ENCODE data around the gene LDLRAP1.

Gene LDLRAP1

DNA sequence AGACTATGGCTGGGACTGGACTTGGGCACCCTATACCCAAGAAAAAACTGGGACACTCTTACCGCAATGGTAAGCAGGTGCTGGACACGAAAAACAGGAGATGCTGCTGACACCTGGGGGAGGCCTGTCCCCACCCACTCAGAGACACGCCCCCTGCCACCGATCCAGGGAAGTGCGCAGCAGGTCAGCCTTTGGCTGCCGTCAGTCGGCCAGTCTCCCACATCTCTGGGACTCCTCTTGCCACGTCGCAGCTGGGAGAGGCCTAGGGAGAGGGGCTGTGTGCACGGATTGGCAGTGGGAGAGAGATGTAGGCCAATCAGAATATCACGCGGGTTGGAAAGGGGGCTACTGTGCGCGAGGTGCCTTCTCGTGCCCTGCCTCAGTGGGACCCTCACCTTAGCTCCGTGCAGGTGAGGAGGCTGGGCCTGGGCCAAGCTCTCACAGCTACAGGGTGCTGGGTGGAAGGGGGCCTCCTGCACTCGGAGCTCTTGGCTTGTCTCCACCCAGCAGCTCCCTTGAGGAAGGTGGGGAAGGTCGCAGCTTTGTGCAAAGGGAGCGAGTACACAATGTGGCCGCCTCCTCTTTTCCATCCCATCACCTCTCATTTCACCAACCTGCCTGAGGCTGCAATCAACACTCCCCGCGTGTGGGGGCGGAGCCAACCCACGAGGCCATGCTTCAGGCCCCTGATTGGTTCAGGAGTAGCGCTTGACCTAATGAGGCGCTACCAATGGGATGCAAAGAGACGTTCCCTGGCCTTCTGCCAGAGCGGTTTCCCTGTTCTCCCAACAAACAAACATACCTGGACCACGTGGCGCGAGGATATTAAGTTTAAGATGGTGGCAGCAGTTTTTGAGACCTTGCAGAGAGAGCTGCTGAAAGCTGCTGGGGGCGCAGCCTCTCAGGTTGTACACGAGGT is 25.7 kb upstream of the LDLRAP1 start:
- no peak overlapping the region for H3K27ac Mint-ChIP-seq
- H3K27me3 Mint-ChIP-seq: no peaks in the 10 kb centered on the region
- no peaks in the 10 kb centered on the region for H3K9me3 Mint-ChIP-seq
- no peaks in the 10 kb centered on the region for H3K36me3 Mint-ChIP-seq
- no peak overlapping the region for H3K4me3 Mint-ChIP-seq
- H3K4me1 Mint-ChIP-seq: peaks cover 10% of the 10 kb centered on the region

- no peaks in the 10 kb centered on the region for H3K9me3 Mint-ChIP-seq
- no peaks in the 10 kb centered on the region for H3K36me3 Mint-ChIP-seq
- no peak overlapping the region for H3K27ac Mint-ChIP-seq
- peaks cover 10% of the 10 kb centered on the region for H3K4me1 Mint-ChIP-seq
- H3K4me3 Mint-ChIP-seq: no peak overlapping the region
- H3K27me3 Mint-ChIP-seq: no peaks in the 10 kb centered on the region
Observed at GRCh38 chr1:25519624-25520023, 23.8 kb upstream of the LDLRAP1 start.

DNA sequence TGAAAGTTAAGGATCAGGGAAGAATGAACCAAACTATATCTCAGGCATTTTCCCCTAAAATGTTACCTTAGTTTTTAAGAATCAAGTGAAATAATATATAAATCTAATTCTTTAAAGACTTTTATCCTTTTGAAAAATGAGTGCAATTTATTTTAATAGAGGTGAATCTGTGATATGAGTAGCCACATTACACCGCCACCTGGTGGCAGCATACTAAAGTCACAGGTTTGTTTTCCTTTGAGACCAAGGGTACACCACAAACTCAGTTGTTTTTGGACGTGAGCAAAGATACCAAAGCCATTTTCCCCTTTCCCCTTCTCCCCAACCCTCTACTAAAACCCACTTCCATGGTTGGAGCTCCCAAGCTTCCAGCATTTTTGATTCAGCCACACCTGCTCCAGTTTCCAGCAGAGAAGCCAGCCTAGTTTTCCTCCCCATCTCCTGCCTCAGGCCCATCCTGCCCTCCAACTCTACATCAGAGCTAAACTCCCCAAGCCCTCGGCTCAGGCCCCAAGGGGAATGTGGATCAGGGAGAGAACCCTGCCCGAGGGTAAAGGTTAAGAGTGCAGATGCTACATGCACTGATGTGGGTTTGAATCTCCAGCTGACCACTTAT is 22.9 kb upstream of the LDLRAP1 start:
- Mint-ChIP-seq H3K4me1 (peaks cover 13% of the 10 kb centered on the region), H3K4me3 (no peak overlapping the region), H3K27ac (no peak overlapping the region), H3K9me3 (no peaks in the 10 kb centered on the region), H3K27me3 (no peaks in the 10 kb centered on the region), H3K36me3 (no peaks in the 10 kb centered on the region)

- Mint-ChIP-seq H3K4me3 (no peak overlapping the region), H3K36me3 (no peaks in the 10 kb centered on the region), H3K4me1 (peaks cover 13% of the 10 kb centered on the region), H3K27me3 (no peaks in the 10 kb centered on the region), H3K9me3 (no peaks in the 10 kb centered on the region), H3K27ac (no peak overlapping the region)
Observed at GRCh38 chr1:25522031-25522655, 21.3 kb upstream of the LDLRAP1 start.

DNA sequence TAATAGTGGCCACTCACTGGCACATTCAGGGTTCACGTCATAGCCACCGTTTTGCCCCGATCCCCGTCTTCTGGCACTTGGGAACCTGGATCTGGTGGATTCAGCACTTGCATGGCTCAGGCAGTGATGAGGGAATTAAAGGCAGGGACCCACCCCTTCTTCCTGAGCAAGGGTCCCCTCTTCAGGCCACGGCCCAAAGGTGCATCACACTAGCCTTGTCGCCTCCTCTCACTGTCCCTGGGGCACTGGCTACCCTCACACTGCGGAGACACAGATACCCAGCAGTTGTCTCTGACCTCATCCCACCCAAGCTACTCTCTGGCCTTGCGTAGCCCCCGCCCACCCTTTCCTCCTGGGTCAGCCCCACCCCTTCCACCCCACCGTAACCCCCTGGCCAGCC is 19.9 kb upstream of the LDLRAP1 start:
- no peak overlapping the region for H3K4me3 Mint-ChIP-seq
- H3K4me1 Mint-ChIP-seq: peaks cover 13% of the 10 kb centered on the region
- no peaks in the 10 kb centered on the region for H3K9me3 Mint-ChIP-seq
- no peaks in the 10 kb centered on the region for H3K27me3 Mint-ChIP-seq
- no peak overlapping the region for H3K27ac Mint-ChIP-seq
- H3K36me3 Mint-ChIP-seq: no peaks in the 10 kb centered on the region

- Mint-ChIP-seq H3K27ac (no peak overlapping the region), H3K4me3 (no peak overlapping the region), H3K4me1 (peaks cover 13% of the 10 kb centered on the region), H3K27me3 (no peaks in the 10 kb centered on the region), H3K36me3 (no peaks in the 10 kb centered on the region), H3K9me3 (no peaks in the 10 kb centered on the region)
Observed at GRCh38 chr1:25524568-25525360, 18.6 kb upstream of the LDLRAP1 start.

DNA sequence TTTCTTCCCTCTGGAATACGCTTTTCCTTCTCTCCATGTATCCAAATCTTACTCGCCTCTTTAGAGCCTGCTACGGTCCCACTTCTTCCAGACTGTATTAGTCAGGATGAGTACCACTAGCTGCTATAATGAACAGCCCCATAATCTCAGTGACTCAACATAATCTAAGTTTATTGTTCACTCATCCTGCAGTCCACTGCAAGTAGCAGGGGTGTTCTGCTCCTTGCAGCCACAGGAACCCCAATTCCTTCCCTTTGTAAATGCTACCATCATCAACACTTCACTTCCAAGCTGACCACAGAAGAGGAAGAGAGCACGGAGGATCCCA is 18.1 kb upstream of the LDLRAP1 start:
- Mint-ChIP-seq H3K27ac (no peak overlapping the region), H3K27me3 (no peaks in the 10 kb centered on the region), H3K4me1 (peaks cover 10% of the 10 kb centered on the region), H3K4me3 (no peak overlapping the region), H3K36me3 (no peaks in the 10 kb centered on the region), H3K9me3 (no peaks in the 10 kb centered on the region)

- Mint-ChIP-seq H3K4me3 (no peak overlapping the region), H3K27ac (no peak overlapping the region), H3K27me3 (no peaks in the 10 kb centered on the region), H3K4me1 (peaks cover 4% of the 10 kb centered on the region), H3K36me3 (no peaks in the 10 kb centered on the region), H3K9me3 (no peaks in the 10 kb centered on the region)
Observed at GRCh38 chr1:25526753-25527152, 16.7 kb upstream of the LDLRAP1 start.

DNA sequence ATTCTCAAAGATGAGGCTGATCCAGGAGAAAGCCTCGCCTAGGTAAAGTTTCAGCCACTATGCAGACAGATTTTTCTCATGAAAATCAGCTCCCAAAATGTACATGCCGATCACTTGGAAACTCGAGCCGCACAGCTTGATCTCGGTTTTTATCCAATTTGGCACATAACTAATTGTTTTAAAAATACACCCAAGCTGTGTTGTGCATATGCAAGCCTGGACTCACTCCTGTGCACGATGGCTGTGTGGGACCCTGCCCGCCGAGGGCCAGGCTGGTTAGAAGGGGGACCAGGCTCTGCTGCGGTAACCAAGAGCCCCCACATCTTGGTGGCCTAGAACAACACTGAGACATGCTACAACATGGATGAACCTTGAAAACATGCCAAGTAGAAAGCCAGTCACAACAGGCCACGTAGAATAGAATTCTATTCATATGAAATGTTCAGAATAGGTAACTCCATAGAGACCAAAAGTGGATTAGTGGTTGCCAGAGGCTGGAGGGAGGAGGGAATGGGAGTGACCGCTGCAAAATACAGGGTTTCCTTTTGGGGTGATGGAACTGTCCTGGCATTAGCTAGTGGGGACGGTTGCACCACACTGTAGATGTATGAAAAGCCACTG is 16.1 kb upstream of the LDLRAP1 start:
- H3K4me3 Mint-ChIP-seq: no peak overlapping the region
- no peaks in the 10 kb centered on the region for H3K27me3 Mint-ChIP-seq
- no peak overlapping the region for H3K27ac Mint-ChIP-seq
- H3K36me3 Mint-ChIP-seq: no peaks in the 10 kb centered on the region
- H3K9me3 Mint-ChIP-seq: no peaks in the 10 kb centered on the region
- peaks cover 4% of the 10 kb centered on the region for H3K4me1 Mint-ChIP-seq

DNA sequence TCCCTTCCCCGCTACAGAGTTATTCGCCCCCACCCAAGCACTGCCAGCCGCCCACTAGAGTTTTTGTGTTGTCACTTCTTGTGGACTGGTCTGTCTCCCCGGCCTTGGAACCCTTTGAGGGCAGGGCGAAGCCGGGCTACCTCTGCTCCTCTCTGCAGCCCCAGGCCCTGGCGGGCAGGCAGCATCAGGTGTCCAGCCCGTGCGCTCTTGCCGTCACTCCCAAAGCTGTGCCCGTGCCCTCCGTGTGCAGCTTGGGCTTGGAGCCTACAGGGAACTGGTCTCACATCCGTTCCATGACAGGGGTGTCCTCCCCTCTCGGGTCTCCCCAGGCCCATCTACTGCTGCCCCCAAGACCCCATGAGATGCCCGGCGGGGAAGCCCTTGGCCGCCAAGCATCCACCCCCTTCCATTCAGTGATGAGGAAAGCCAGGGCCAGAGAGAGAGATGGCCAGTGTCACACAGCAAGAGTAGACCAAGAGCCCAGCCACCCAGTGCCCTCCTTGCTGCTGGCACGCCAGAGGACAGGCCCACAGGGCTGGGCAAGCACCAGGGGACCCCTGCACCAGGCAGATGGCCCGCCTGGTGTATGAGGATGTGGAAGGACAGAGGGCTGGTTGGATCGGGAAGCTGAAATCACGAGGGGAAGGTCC is 15.3 kb upstream of the LDLRAP1 start:
- Mint-ChIP-seq H3K9me3 (no peaks in the 10 kb centered on the region), H3K4me3 (no peak overlapping the region), H3K27ac (no peak overlapping the region), H3K4me1 (peaks cover 4% of the 10 kb centered on the region), H3K27me3 (no peaks in the 10 kb centered on the region), H3K36me3 (no peaks in the 10 kb centered on the region)

DNA sequence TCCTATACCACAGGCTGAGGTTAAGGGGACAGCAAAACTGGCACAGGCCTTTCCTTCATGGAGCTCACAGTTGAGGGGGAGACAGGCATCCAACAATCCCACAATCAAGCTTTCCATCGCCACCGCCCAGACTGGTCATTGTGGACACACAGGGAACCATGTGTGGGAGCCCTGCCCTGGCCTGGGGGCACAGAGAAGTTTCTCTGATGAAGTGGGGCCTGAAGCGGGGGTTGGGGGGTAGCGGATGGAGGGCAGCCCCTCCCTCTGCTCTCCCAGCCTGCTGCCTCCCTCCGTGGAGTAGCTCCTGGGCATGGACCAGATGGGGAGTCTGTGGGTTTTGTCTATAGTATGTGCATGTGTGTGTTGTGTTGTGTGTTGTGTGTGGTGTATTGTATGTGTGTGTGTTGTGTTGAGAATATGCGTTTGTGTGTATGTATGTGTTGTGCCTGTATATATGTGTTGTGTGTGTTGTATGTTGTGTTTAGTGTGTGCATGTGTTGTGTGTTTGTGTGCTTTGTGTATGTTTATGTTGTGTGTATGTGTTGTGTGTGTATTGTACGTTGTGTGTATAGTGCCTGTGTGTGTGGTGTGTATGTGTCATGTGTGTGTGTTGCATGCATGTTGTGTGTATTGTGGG is 14.4 kb upstream of the LDLRAP1 start:
- no peaks in the 10 kb centered on the region for H3K36me3 Mint-ChIP-seq
- peaks cover 4% of the 10 kb centered on the region for H3K4me1 Mint-ChIP-seq
- H3K4me3 Mint-ChIP-seq: no peak overlapping the region
- H3K27me3 Mint-ChIP-seq: no peaks in the 10 kb centered on the region
- no peaks in the 10 kb centered on the region for H3K9me3 Mint-ChIP-seq
- peak overlapping the region; percentile 15 for H3K27ac Mint-ChIP-seq

GRCh38 chr1:25529518-25530185 is 13.8 kb upstream of the LDLRAP1 start:
- no peaks in the 10 kb centered on the region for H3K36me3 Mint-ChIP-seq
- H3K9me3 Mint-ChIP-seq: no peaks in the 10 kb centered on the region
- H3K27ac Mint-ChIP-seq: no peak overlapping the region
- H3K4me3 Mint-ChIP-seq: no peak overlapping the region
- H3K4me1 Mint-ChIP-seq: peaks cover 4% of the 10 kb centered on the region
- no peaks in the 10 kb centered on the region for H3K27me3 Mint-ChIP-seq

DNA sequence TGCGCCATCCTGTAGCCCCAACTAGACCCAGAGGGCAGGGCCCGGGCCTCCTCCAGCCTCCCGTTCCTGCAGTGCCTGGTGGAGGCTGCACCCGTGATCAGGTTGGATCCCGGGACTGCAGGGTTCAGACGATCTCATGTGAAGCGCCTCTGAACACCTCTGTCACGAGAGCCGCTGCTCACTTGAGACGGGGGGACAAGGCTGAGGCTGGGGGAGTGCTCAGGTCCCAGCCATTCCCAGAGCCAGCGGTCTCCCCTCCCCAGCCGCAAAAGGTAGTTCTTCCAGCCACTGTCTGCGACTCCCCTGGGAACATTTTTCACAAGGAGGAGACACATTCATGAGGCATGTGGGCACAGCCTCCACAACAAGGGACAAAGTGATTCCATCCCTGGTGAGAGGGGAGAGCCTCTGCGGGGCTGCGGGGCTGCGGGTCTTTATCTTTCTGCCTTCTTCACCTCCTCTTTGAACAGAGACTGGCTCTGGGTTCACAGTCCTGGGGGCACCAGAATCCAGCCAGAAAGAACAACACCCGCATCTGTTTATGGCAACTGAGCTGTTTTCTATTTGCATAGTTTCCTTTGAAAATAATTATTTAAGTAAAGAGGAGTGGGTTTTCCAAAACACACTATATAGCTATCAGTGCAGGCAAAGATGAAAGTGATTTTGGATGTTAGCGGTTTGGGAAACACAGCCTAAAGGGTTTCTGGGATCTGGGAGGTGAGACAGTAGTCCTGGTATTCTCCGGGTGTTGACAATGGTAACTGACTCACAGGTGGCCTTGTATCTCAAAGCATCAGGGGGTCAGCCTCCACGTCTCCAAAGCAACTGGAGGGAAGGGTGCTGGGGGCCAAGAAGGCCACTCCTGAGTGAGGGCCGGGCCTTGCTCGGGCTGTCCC is 13.0 kb upstream of the LDLRAP1 start:
- H3K9me3 Mint-ChIP-seq: no peaks in the 10 kb centered on the region
- no peaks in the 10 kb centered on the region for H3K36me3 Mint-ChIP-seq
- H3K27me3 Mint-ChIP-seq: no peaks in the 10 kb centered on the region
- H3K4me1 Mint-ChIP-seq: peaks cover 2% of the 10 kb centered on the region
- no peak overlapping the region for H3K4me3 Mint-ChIP-seq
- no peak overlapping the region for H3K27ac Mint-ChIP-seq
